ENCODE measurements around the gene DDX25. TPM values are rescaled to one million over a fixed set of nuclear protein-coding genes. Genes with fewer than 3 reads are reported as not detected.
A peak's percentile ranks its signal among the peaks of the same experiment; 100 is the strongest.

DDX25 gene
- total RNA-seq, 2 donors from 2014 or later, result 3.3 to 8.4 TPM

GRCh38 chr11:125916683-125917347 is 12.5 kb downstream of the DDX25 start:
- no peak for TF ChIP-seq CTCF (conservative IDR thresholded peaks at IDR 0.05)
- no peaks in the 10 kb centered on the region for H3K9me3 ChIP-seq (ENCODE audit: control insufficient read depth, low read length)
- no peaks in the 10 kb centered on the region for H3K9me3 Mint-ChIP-seq
- no peak overlapping the region for H3K4me3 ChIP-seq (ENCODE audit: low read length)
- H3K36me3 Mint-ChIP-seq (ENCODE audit: low read depth), result no peaks in the 10 kb centered on the region
- H3K27ac Mint-ChIP-seq, result no peak overlapping the region
- H3K27me3 Mint-ChIP-seq (ENCODE audit: insufficient read depth), result no peaks in the 10 kb centered on the region
- no peak for DNase-seq
- H3K27me3 ChIP-seq (ENCODE audit: control insufficient read depth, insufficient read depth, low read length, poor library complexity, severe bottlenecking), result peaks cover 9% of the 10 kb centered on the region
- no peak overlapping the region for H3K4me3 Mint-ChIP-seq
- no peaks in the 10 kb centered on the region for H3K4me1 Mint-ChIP-seq
- 93 to 94% methylated on average over 7 to 12 of the region's 12 CpGs for WGBS, 2 experiments (ENCODE audit: insufficient coverage in 1 of 2, insufficient read length in 1 of 2)
- no peaks in the 10 kb centered on the region for H3K4me1 ChIP-seq (ENCODE audit: control insufficient read depth, insufficient read depth, low read length)
- no peak overlapping the region for H3K27ac ChIP-seq (ENCODE audit: low read depth, low read length)
- no peak overlapping the region for H3K9ac ChIP-seq (ENCODE audit: extremely low read depth, low read length, poor library complexity, severe bottlenecking)
- H3K36me3 ChIP-seq (ENCODE audit: control insufficient read depth, insufficient read depth, low read length), result no peaks in the 10 kb centered on the region

- peak; percentile 67 for DNase-seq
- no peak overlapping the region for H3K27ac Mint-ChIP-seq
These were observed 14.0 kb downstream of the DDX25 start for GRCh38 chr11:125918140-125918840.

GRCh38 chr11:125921042-125921441 is 16.7 kb downstream of the DDX25 start:
- Histone ChIP-seq H3K4me3 (ENCODE audit: low read length) (no peak overlapping the region), H3K4me1 (ENCODE audit: control insufficient read depth, insufficient read depth, low read length) (peaks cover 2% of the 10 kb centered on the region), H3K9me3 (ENCODE audit: control insufficient read depth, low read length) (no peaks in the 10 kb centered on the region), H3K27ac (ENCODE audit: low read depth, low read length) (no peak overlapping the region), H3K27me3 (ENCODE audit: control insufficient read depth, insufficient read depth, low read length, poor library complexity, severe bottlenecking) (peaks cover 30% of the 10 kb centered on the region), H3K36me3 (ENCODE audit: control insufficient read depth, insufficient read depth, low read length) (no peaks in the 10 kb centered on the region), H3K9ac (ENCODE audit: extremely low read depth, low read length, poor library complexity, severe bottlenecking) (no peak overlapping the region)
- no peak for TF ChIP-seq CTCF (conservative IDR thresholded peaks at IDR 0.05)
- H3K36me3 Mint-ChIP-seq (ENCODE audit: low read depth), result no peaks in the 10 kb centered on the region
- no peak overlapping the region for H3K4me3 Mint-ChIP-seq
- no peaks in the 10 kb centered on the region for H3K27me3 Mint-ChIP-seq (ENCODE audit: insufficient read depth)
- whole genome bisulfite sequencing, 2 experiments (ENCODE audit: insufficient coverage in 1 of 2, insufficient read length in 1 of 2), result 70 to 91% methylated on average over 2 to 8 of the region's 9 CpGs
- H3K4me1 Mint-ChIP-seq, result peaks cover 12% of the 10 kb centered on the region
- H3K9me3 Mint-ChIP-seq, result no peaks in the 10 kb centered on the region
- DNase-seq, result no peak
- no peak overlapping the region for H3K27ac Mint-ChIP-seq

More at GRCh38 chr11:125918140-125918840, 14.0 kb downstream of the DDX25 start:
- Histone ChIP-seq H3K27me3 (ENCODE audit: control insufficient read depth, insufficient read depth, low read length, poor library complexity, severe bottlenecking) (peaks cover 19% of the 10 kb centered on the region), H3K36me3 (ENCODE audit: control insufficient read depth, insufficient read depth, low read length) (no peaks in the 10 kb centered on the region), H3K4me3 (ENCODE audit: low read length) (no peak overlapping the region), H3K9me3 (ENCODE audit: control insufficient read depth, low read length) (no peaks in the 10 kb centered on the region), H3K4me1 (ENCODE audit: control insufficient read depth, insufficient read depth, low read length) (no peaks in the 10 kb centered on the region), H3K27ac (ENCODE audit: low read depth, low read length) (no peak overlapping the region), H3K9ac (ENCODE audit: extremely low read depth, low read length, poor library complexity, severe bottlenecking) (no peak overlapping the region)
- no peaks in the 10 kb centered on the region for H3K9me3 Mint-ChIP-seq
- no peaks in the 10 kb centered on the region for H3K4me1 Mint-ChIP-seq
- WGBS, 2 experiments (ENCODE audit: insufficient coverage in 1 of 2, insufficient read length in 1 of 2), result 81 to 88% methylated on average over 11 to 12 of the region's 13 CpGs
- no peaks in the 10 kb centered on the region for H3K36me3 Mint-ChIP-seq (ENCODE audit: low read depth)
- H3K4me3 Mint-ChIP-seq, result no peak overlapping the region
- no peaks in the 10 kb centered on the region for H3K27me3 Mint-ChIP-seq (ENCODE audit: insufficient read depth)
- peak; percentile 65 for TF ChIP-seq CTCF (conservative IDR thresholded peaks at IDR 0.05)
